Mucosa of descending colon (tissue), 3 donors: Measurements from ENCODE around the gene NCF4. TPM values are rescaled to one million over a fixed set of nuclear protein-coding genes. Genes with fewer than 3 reads are reported as not detected.

ENCODE experiments used
- ATAC-seq: fragments of 200-7000 bp; cut with Tn5 transposase; one replicate; pipeline ENCODE4 v1.9.1; 2020; ENCODE audit warnings: mild to moderate bottlenecking, moderate library complexity
- DNase-seq, 3 donors: peaks; one replicate each; pipeline ENCODE4 v3.0.0-alpha.2; 2020
- H3K36me3 ChIP-seq: fragments of 200-600 bp; one replicate; pipeline ENCODE4 v1.8.0; 2021; ENCODE audit warnings: low read depth, mild to moderate bottlenecking
- H3K4me1 ChIP-seq: fragments of 200-600 bp; one replicate; pipeline ENCODE4 v1.8.0; 2021; ENCODE audit warnings: low read depth, mild to moderate bottlenecking
- H3K4me3 ChIP-seq: fragments of 200-600 bp; one replicate; pipeline ENCODE4 v1.8.0; 2021; ENCODE audit warnings: mild to moderate bottlenecking
- H3K9me3 ChIP-seq: fragments of 200-600 bp; one replicate; pipeline ENCODE4 v1.8.0; 2021; ENCODE audit warnings: mild to moderate bottlenecking
- CTCF ChIP-seq: fragments of 200-600 bp; IDR thresholded peaks from one replicate; pipeline ENCODE4 v1.8.0; 2022; ENCODE audit warnings: antibody characterized with exemption, mild to moderate bottlenecking
- intact Hi-C, 2 donors: fragments of 100-400 bp; cut with DNase I in 1 of 2; cut with micrococcal nuclease in 1 of 2; formaldehyde crosslinking; loops; one replicate each; pipeline versions ENCODE4 v1.11.0 to v1.11.1; 2022; cut with DNase I, micrococcal nuclease
- total RNA-seq, 3 donors: library from RNA; stranded (reverse); fragmentation: NEBNext Ultra II Directional in 2 of 3; extraction: Animal tissue kit (Norgen Biotek cat#: 25700) in 2 of 3; gene quantifications; one replicate each; pipeline versions ENCODE4 v1.2.1 to v1.2.4, GENCODE V29; 2021 to 2023
- donor health status: DM: no; HTN: no; CAD: no; lungs with moderate emphysema.
- donor health status: DM: no; HTN: no; CAD: no.
- donor health status: DM: no; HTN: yes; CAD: no.

The NCF4 gene
- total RNA-seq, 3 donors from 2014 or later, result 6.3 to 15.2 (median 14.8) TPM

- DNase-seq (no peak), ATAC-seq (no peak)
- TF ChIP-seq CTCF, result no peak
- Histone ChIP-seq H3K4me1 (no peaks in the 10 kb centered on the region), H3K4me3 (no peak overlapping the region), H3K36me3 (no peaks in the 10 kb centered on the region), H3K9me3 (no peaks in the 10 kb centered on the region)
- intact Hi-C loops, result no loop called here
These were observed 41.5 kb downstream of the NCF4 start for GRCh38 chr22:36902143-36902926.

- intact Hi-C loops, result no loop called here
- Histone ChIP-seq H3K9me3 (no peaks in the 10 kb centered on the region), H3K4me3 (no peak overlapping the region), H3K4me1 (no peaks in the 10 kb centered on the region), H3K36me3 (no peaks in the 10 kb centered on the region)
- TF ChIP-seq CTCF, result no peak
- DNase-seq (no peak), ATAC-seq (no peak)
These were observed 43.6 kb downstream of the NCF4 start for GRCh38 chr22:36904260-36904880.

GRCh38 chr22:36907253-36908195, 46.7 kb downstream of the NCF4 start:
- Histone ChIP-seq H3K4me3 (no peak overlapping the region), H3K9me3 (no peaks in the 10 kb centered on the region), H3K36me3 (no peaks in the 10 kb centered on the region), H3K4me1 (peaks cover 2% of the 10 kb centered on the region)
- intact Hi-C loops, result no loop called here
- DNase-seq (no peak), ATAC-seq (no peak)
- no peak for TF ChIP-seq CTCF

GRCh38 chr22:36910461-36910860, 49.7 kb downstream of the NCF4 start:
- intact Hi-C loops, result no loop called here
- DNase-seq, result no peak

More at GRCh38 chr22:36910461-36910860, 49.7 kb downstream of the NCF4 start:
- H3K36me3 ChIP-seq, result no peaks in the 10 kb centered on the region
- TF ChIP-seq CTCF, result no peak
- H3K4me3 ChIP-seq, result no peak overlapping the region
- no peaks in the 10 kb centered on the region for H3K9me3 ChIP-seq
- peaks cover 4% of the 10 kb centered on the region for H3K4me1 ChIP-seq
- ATAC-seq, result no peak
